Ramos (cell line): ENCODE results near the gene TSEN34.
"Not testable (repeated sequence)": the region's sequence is repeated elsewhere in the genome, so short reads cannot be mapped to it uniquely, and the experiment has no call there.

ENCODE experiments used
- in situ Hi-C: fragments of 300-500 bp; cut with MboI; formaldehyde crosslinking; loops from one replicate; pipeline ENCODE4 v1.14.3; 2022; ENCODE audit warnings: low sequenced_read_pairs; ENCODE audit not compliant: unreplicated experiment

TSEN34 gene

GRCh38 chr19:54223277-54223936, 32.3 kb downstream of the TSEN34 start:
- in situ Hi-C loops, result not testable (repeated sequence)

- in situ Hi-C loops, result not testable (repeated sequence)
Observed at GRCh38 chr19:54223937-54224281, 32.8 kb downstream of the TSEN34 start.

GRCh38 chr19:54224619-54225018, 33.5 kb downstream of the TSEN34 start:
- in situ Hi-C loops, result loop anchor here (25.0 kb wide), 1 partner anchor 387 kb away; no protein-coding TSS in a partner anchor

GRCh38 chr19:54229146-54229545, 38.0 kb downstream of the TSEN34 start:
- in situ Hi-C loops, result loop anchor here (25.0 kb wide), 1 partner anchor 392 kb away; no protein-coding TSS in a partner anchor

- in situ Hi-C loops, result loop anchor here (5.0 to 25.0 kb wide), 2 partner anchors 68 to 393 kb away; no protein-coding TSS in a partner anchor
Observed at GRCh38 chr19:54230031-54230430, 38.9 kb downstream of the TSEN34 start.

- in situ Hi-C loops, result loop anchor here (5.0 to 25.0 kb wide), 2 partner anchors 69 to 394 kb away; no protein-coding TSS in a partner anchor
Observed at GRCh38 chr19:54231077-54231931, 40.2 kb downstream of the TSEN34 start.

GRCh38 chr19:54233941-54234340, 42.8 kb downstream of the TSEN34 start:
- in situ Hi-C loops, result loop anchor here (5.0 to 25.0 kb wide), 2 partner anchors 72 to 397 kb away; no protein-coding TSS in a partner anchor

- in situ Hi-C loops, result loop anchor here (25.0 kb wide), 1 partner anchor 402 kb away; no protein-coding TSS in a partner anchor
Observed at GRCh38 chr19:54239491-54240371, 48.6 kb downstream of the TSEN34 start.

- in situ Hi-C loops, result loop anchor here (25.0 kb wide), 1 partner anchor 403 kb away; no protein-coding TSS in a partner anchor
Observed at GRCh38 chr19:54240372-54241336, 49.5 kb downstream of the TSEN34 start.

GRCh38 chr19:54242234-54242633, 51.1 kb downstream of the TSEN34 start:
- in situ Hi-C loops, result loop anchor here (25.0 kb wide), 1 partner anchor 405 kb away; no protein-coding TSS in a partner anchor

GRCh38 chr19:54242646-54243045, 51.5 kb downstream of the TSEN34 start, which contains the start of gene LILRA6:
Gene LILRA6, minus strand, starts transcription at chr19:54242790.
- in situ Hi-C loops, result loop anchor here (25.0 kb wide), 1 partner anchor 405 kb away; no protein-coding TSS in a partner anchor

GRCh38 chr19:54243809-54244208, 52.7 kb downstream of the TSEN34 start:
- in situ Hi-C loops, result loop anchor here (25.0 kb wide), 1 partner anchor 407 kb away; no protein-coding TSS in a partner anchor
